Right lobe of liver (tissue), 4 donors: ENCODE data around the gene HTR5A.

ENCODE experiments used
- POLR2A ChIP-seq: fragments of 450-650 bp; IDR thresholded peaks from one replicate; pipeline ENCODE4 v1.6.1; 2017; ENCODE audit warnings: antibody characterized with exemption, mild to moderate bottlenecking
- TF ChIP-seq, protein P1 (sequence below), 4 donors: fragments of 200-600 bp in 3 of 4; fragments of 450-650 bp in 1 of 4; IDR thresholded peaks; one replicate each; pipeline versions ENCODE4 v1.5.1 to v1.8.0; 2016 to 2022; ENCODE audit warnings: antibody characterized with exemption in 4 of 4, mild to moderate bottlenecking in 2 of 4
- donor health status: DM: no; HTN: no; CAD: no.
- donor health status: DM: no; HTN: no; CAD: no.
- donor health status: DM: no; HTN: yes; CAD: no.

- TF ChIP-seq, protein P1, sequence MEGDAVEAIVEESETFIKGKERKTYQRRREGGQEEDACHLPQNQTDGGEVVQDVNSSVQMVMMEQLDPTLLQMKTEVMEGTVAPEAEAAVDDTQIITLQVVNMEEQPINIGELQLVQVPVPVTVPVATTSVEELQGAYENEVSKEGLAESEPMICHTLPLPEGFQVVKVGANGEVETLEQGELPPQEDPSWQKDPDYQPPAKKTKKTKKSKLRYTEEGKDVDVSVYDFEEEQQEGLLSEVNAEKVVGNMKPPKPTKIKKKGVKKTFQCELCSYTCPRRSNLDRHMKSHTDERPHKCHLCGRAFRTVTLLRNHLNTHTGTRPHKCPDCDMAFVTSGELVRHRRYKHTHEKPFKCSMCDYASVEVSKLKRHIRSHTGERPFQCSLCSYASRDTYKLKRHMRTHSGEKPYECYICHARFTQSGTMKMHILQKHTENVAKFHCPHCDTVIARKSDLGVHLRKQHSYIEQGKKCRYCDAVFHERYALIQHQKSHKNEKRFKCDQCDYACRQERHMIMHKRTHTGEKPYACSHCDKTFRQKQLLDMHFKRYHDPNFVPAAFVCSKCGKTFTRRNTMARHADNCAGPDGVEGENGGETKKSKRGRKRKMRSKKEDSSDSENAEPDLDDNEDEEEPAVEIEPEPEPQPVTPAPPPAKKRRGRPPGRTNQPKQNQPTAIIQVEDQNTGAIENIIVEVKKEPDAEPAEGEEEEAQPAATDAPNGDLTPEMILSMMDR (IDR thresholded peaks at IDR 0.05): peak in 1 of 4 donors; percentile 18
- TF ChIP-seq POLR2A: no peak
Observed at GRCh38 chr7:155069992-155070751, at the start of gene HTR5A.
